SH-SY5Y (cell line): Measurements from ENCODE around the gene FCF1.

Source experiments
- GATA2 ChIP-seq: IDR thresholded peaks from 2 replicates; pipeline ENCODE4 v1.6.1; 2011; ENCODE audit warnings: mild to moderate bottlenecking, low read depth, low read length
- GATA3 ChIP-seq: IDR thresholded peaks from 2 replicates; pipeline ENCODE4 v1.6.1; 2011; ENCODE audit warnings: low read depth, mild to moderate bottlenecking, low read length, moderate library complexity

GRCh38 chr14:74702293-74702692, 10.7 kb upstream of the FCF1 start:
- TF ChIP-seq GATA3 (no peak), GATA2 (no peak)
